WTC11 (cell line): ENCODE data around the gene TKT. TPM values are rescaled to one million over a fixed set of nuclear protein-coding genes. Genes with fewer than 3 reads are reported as not detected.

Experiments used
- ATAC-seq: fragments of 200-7000 bp; cut with Tn5 transposase; 2 replicates; pipeline ENCODE4 v1.10.0; 2021; ENCODE audit warnings: mild to moderate bottlenecking, moderate library complexity
- Bru-seq: library from RNA; stranded (reverse); fragments of 400-500 nt; gene quantifications from one replicate; lab custom pipeline; 2021; lab: Mats Ljungman, UMichigan
- CTCF ChIA-PET: fragments of 300-600 bp; sonication (Branson Sonifier 250); formaldehyde crosslinking; loops from one replicate; lab custom pipeline; 2021; ENCODE audit warnings: antibody characterized with exemption; lab: Charles Lee
- POLR2A ChIA-PET: fragments of 350-600 bp; sonication (Branson Sonifier 250); formaldehyde crosslinking; loops from one replicate; lab custom pipeline; 2021; ENCODE audit warnings: antibody characterized with exemption; lab: Charles Lee
- DNase-seq: peaks from one replicate; pipeline ENCODE4 v3.0.0; 2021; ENCODE audit warnings: low spot score
- H3K27ac Mint-ChIP-seq: 2 replicates; pipeline ENCODE4 v1.8.0; 2021; ENCODE audit warnings: mixed read lengths
- H3K27me3 Mint-ChIP-seq: 2 replicates; pipeline ENCODE4 v1.8.0; 2021; ENCODE audit warnings: low read depth, mild to moderate bottlenecking, moderate library complexity, mixed read lengths
- H3K36me3 Mint-ChIP-seq: 2 replicates; pipeline ENCODE4 v1.8.0; 2021; ENCODE audit warnings: mixed read lengths
- H3K4me1 Mint-ChIP-seq: 2 replicates; pipeline ENCODE4 v1.8.0; 2022; ENCODE audit warnings: mixed read lengths
- H3K4me3 Mint-ChIP-seq: 2 replicates; pipeline ENCODE4 v1.8.0; 2021; ENCODE audit warnings: mild to moderate bottlenecking, moderate library complexity, mixed read lengths
- H3K9me3 Mint-ChIP-seq: 2 replicates; pipeline ENCODE4 v1.8.0; 2021; ENCODE audit warnings: mixed read lengths
- CBFB ChIP-seq: sonication (generic); formaldehyde crosslinking; IDR thresholded peaks from 2 replicates; pipeline ENCODE4 v1.8.1; 2022; ENCODE audit warnings: mild to moderate bottlenecking, low read depth, missing genetic modification reagents
- ELF4 ChIP-seq: sonication (generic); formaldehyde crosslinking; IDR thresholded peaks from 2 replicates; pipeline ENCODE4 v1.8.1; 2022; ENCODE audit warnings: low read depth, mild to moderate bottlenecking, moderate library complexity, missing genetic modification reagents
- ETV6 ChIP-seq: sonication (generic); formaldehyde crosslinking; IDR thresholded peaks from 2 replicates; pipeline ENCODE4 v1.8.1; 2022; ENCODE audit warnings: mild to moderate bottlenecking, missing genetic modification reagents
- FOXJ3 ChIP-seq: sonication (generic); formaldehyde crosslinking; IDR thresholded peaks from 2 replicates; pipeline ENCODE4 v1.9.0; 2021; ENCODE audit warnings: missing genetic modification reagents, mild to moderate bottlenecking, borderline replicate concordance
- GABPB1 ChIP-seq: sonication (generic); formaldehyde crosslinking; IDR thresholded peaks from 2 replicates; pipeline ENCODE4 v1.8.1; 2023; ENCODE audit warnings: mild to moderate bottlenecking, missing genetic modification reagents
- IRF2 ChIP-seq: sonication (generic); formaldehyde crosslinking; IDR thresholded peaks from 2 replicates; pipeline ENCODE4 v1.8.0; 2022; ENCODE audit warnings: low read depth, missing genetic modification reagents, borderline replicate concordance
- JAZF1 ChIP-seq: fragments of 250-450 bp; sonication (Bioruptor Pico); IDR thresholded peaks from 2 replicates; pipeline ENCODE4 v1.9.0; 2021; ENCODE audit warnings: moderate library complexity, mild to moderate bottlenecking, inconsistent platforms
- KAT7 ChIP-seq: sonication (generic); formaldehyde crosslinking; IDR thresholded peaks from 2 replicates; pipeline ENCODE4 v1.8.1; 2023; ENCODE audit warnings: missing genetic modification reagents, mild to moderate bottlenecking, borderline replicate concordance
- MXD4 ChIP-seq: fragments of 250-450 bp; sonication (Bioruptor Pico); IDR thresholded peaks from 2 replicates; pipeline ENCODE4 v1.8.0; 2021; ENCODE audit warnings: mild to moderate bottlenecking, moderate library complexity, borderline replicate concordance
- MYBL2 ChIP-seq: sonication (generic); formaldehyde crosslinking; IDR thresholded peaks from 2 replicates; pipeline ENCODE4 v1.8.1; 2023; ENCODE audit warnings: mild to moderate bottlenecking, moderate library complexity, missing genetic modification reagents
- NFATC4 ChIP-seq: fragments of 250-450 bp; sonication (Bioruptor Pico); IDR thresholded peaks from 2 replicates; pipeline ENCODE4 v1.9.0; 2021; ENCODE audit warnings: mild to moderate bottlenecking
- NFYB ChIP-seq: sonication (generic); formaldehyde crosslinking; conservative IDR thresholded peaks from 2 replicates; pipeline ENCODE4 v1.8.0; 2022; ENCODE audit warnings: low read depth, missing genetic modification reagents
- SMAD3 ChIP-seq: sonication (generic); formaldehyde crosslinking; IDR thresholded peaks from 2 replicates; pipeline ENCODE4 v1.8.0; 2022; ENCODE audit warnings: missing genetic modification reagents, mild to moderate bottlenecking, borderline replicate concordance
- SOX15 ChIP-seq: fragments of 250-450 bp; sonication (Bioruptor Pico); IDR thresholded peaks from 2 replicates; pipeline ENCODE4 v1.9.0; 2021; ENCODE audit warnings: mild to moderate bottlenecking
- SP1 ChIP-seq: sonication (generic); formaldehyde crosslinking; conservative IDR thresholded peaks from 2 replicates; pipeline ENCODE4 v1.8.1; 2022; ENCODE audit warnings: missing genetic modification reagents
- ZNF219 ChIP-seq: sonication (generic); formaldehyde crosslinking; IDR thresholded peaks from 2 replicates; pipeline ENCODE4 v1.8.0; 2023; ENCODE audit warnings: missing genetic modification reagents, mild to moderate bottlenecking, borderline replicate concordance
- ZNF263 ChIP-seq: sonication (generic); formaldehyde crosslinking; IDR thresholded peaks from 2 replicates; pipeline ENCODE4 v1.8.1; 2022; ENCODE audit warnings: low read depth, mild to moderate bottlenecking, moderate library complexity, missing genetic modification reagents
- ZNF423 ChIP-seq: fragments of 250-450 bp; sonication (Bioruptor Pico); IDR thresholded peaks from 2 replicates; pipeline ENCODE4 v2.1.2; 2022; ENCODE audit warnings: mild to moderate bottlenecking, moderate library complexity
- ZNF671 ChIP-seq: fragments of 250-450 bp; sonication (Bioruptor Pico); IDR thresholded peaks from 2 replicates; pipeline ENCODE4 v1.8.0; 2021; ENCODE audit warnings: mild to moderate bottlenecking
- long read RNA-seq, 3 experiments: library from RNA in 1 of 3; library from capped mRNA in 1 of 3; library from polyadenylated mRNA in 1 of 3; unstranded in 2 of 3; stranded (forward) in 1 of 3; transcript quantifications; one replicate each; pipeline ENCODE4 v2.0.0, GENCODE V29; 2021
- total RNA-seq: library from RNA; stranded (reverse); gene quantifications from 3 replicates; pipeline ENCODE4 v1.2.3, GENCODE V29; 2021
- TF ChIP-seq, protein P1 (sequence below): sonication (generic); formaldehyde crosslinking; IDR thresholded peaks from 2 replicates; pipeline ENCODE4 v1.8.0; 2023; ENCODE audit warnings: missing genetic modification reagents
- TF ChIP-seq, protein P2 (sequence below): sonication (generic); formaldehyde crosslinking; IDR thresholded peaks from 2 replicates; pipeline ENCODE4 v1.8.1; 2023; ENCODE audit warnings: mild to moderate bottlenecking, moderate library complexity, missing genetic modification reagents
- TF ChIP-seq, protein P3 (sequence below): fragments of 250-450 bp; sonication (Bioruptor Pico); IDR thresholded peaks from 2 replicates; pipeline ENCODE4 v1.9.0; 2021; ENCODE audit warnings: mild to moderate bottlenecking
- TF ChIP-seq, protein P4 (sequence below): sonication (generic); formaldehyde crosslinking; IDR thresholded peaks from 2 replicates; pipeline ENCODE4 v1.8.1; 2022; ENCODE audit warnings: low read depth, mild to moderate bottlenecking, moderate library complexity, missing genetic modification reagents, borderline replicate concordance
- TF ChIP-seq, protein P5 (sequence below): fragments of 250-450 bp; sonication (Bioruptor Pico); IDR thresholded peaks from 2 replicates; pipeline ENCODE4 v1.8.0; 2021; ENCODE audit warnings: mild to moderate bottlenecking

TKT gene, protein sequence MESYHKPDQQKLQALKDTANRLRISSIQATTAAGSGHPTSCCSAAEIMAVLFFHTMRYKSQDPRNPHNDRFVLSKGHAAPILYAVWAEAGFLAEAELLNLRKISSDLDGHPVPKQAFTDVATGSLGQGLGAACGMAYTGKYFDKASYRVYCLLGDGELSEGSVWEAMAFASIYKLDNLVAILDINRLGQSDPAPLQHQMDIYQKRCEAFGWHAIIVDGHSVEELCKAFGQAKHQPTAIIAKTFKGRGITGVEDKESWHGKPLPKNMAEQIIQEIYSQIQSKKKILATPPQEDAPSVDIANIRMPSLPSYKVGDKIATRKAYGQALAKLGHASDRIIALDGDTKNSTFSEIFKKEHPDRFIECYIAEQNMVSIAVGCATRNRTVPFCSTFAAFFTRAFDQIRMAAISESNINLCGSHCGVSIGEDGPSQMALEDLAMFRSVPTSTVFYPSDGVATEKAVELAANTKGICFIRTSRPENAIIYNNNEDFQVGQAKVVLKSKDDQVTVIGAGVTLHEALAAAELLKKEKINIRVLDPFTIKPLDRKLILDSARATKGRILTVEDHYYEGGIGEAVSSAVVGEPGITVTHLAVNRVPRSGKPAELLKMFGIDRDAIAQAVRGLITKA
- total RNA-seq = 1,040 to 1,222 TPM (median 1,204 TPM) in 3 replicates
- Bru-seq, nascent RNA = percentile 94 among the genes with signal in this experiment
- long read RNA-seq, experiment 1, transcript TKT-208 (14 exons, 3,010 nt) = major isoform, 2,082 of 2,523 reads
- long read RNA-seq, experiment 1, transcript TKT-203 (15 exons, 2,831 nt) = minor isoform, 64 of 2,523 reads
- long read RNA-seq, experiment 1, transcript TKT-207 (8 exons, 1,972 nt) = minor isoform, 26 of 2,523 reads
- long read RNA-seq, experiment 1, partial matches to known transcripts = 270 of 2,523 reads
- long read RNA-seq, experiment 1, other reads (novel, unspliced or antisense) = 77 of 2,523 reads
- long read RNA-seq, experiment 2, full-length matches to known transcripts = 801 of 1,820 reads
- long read RNA-seq, experiment 2, partial matches to known transcripts = 847 of 1,820 reads
- long read RNA-seq, experiment 2, other reads (novel, unspliced or antisense) = 172 of 1,820 reads
- long read RNA-seq, experiment 3, transcript TKT-208 (14 exons, 3,010 nt) = major isoform, 491 of 572 reads
- long read RNA-seq, experiment 3, transcript TKT-207 (8 exons, 1,972 nt) = minor isoform, 6 of 572 reads
- long read RNA-seq, experiment 3, partial matches to known transcripts = 29 of 572 reads
- long read RNA-seq, experiment 3, other reads (novel, unspliced or antisense) = 43 of 572 reads

DNA sequence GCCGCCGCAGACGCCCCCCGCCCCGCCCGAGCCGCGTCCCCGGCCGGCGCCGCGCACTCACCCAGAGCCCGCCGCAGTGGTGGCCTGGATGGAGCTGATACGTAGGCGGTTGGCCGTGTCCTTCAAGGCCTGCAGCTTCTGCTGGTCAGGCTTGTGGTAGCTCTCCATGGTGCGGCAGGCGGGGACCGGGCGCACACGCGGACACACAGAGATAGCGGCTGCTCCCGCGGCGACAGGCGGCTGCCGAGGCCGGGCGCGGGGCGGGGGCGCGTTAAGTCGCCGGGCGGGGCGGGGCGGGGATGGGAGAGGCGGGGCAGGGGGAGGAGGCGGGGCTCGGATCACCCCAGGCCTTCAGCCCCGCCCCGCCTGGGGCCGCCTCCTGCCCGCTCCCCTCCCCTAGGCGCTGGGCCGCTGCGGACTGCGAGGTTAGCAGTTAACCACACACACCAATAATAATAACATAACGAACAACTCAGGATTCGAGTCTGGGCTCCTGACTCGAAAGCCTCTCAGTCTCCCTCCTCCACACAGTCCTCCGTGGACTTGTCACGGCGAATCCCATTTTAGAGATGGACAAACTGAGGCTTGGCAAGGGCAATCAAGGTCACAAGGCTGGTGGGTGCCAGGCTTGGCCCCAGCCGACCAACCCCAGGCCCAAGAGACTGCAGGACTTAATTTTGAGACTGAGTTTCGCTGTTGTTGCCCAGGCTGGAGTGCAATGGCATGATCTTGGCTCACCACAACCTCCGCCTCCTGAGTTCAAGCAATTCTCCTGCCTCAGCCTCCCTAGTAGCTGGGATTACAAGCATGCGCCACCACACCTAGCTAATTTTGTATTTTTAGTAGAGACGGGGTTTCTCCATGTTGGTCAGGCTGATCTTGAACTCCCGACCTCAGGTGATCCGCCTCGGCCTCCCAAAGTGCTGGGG, at the start of gene TKT:
Gene TKT (minus strand): TSS at position 248 of the 929 bp plus-strand sequence. CDS start 80 bp downstream, at position 168.
- POLR2A ChIA-PET = interaction anchor here (1.5 to 2.7 kb wide), 4 partner anchors 12 to 92 kb away, joined by 4 to 10 read pairs (median 6); partner anchors contain the start of gene DCP1A
- peaks cover 9% of the 10 kb centered on the region; the same call in 1 of the 2 replicates for H3K27me3 Mint-ChIP-seq
- H3K4me1 Mint-ChIP-seq = peaks cover 62% of the 10 kb centered on the region
- CTCF ChIA-PET = interaction anchor here (0.7 kb wide), 1 partner anchor 36 kb away, joined by 3 read pairs; no protein-coding TSS in a partner anchor
- H3K9me3 Mint-ChIP-seq = no peaks in the 10 kb centered on the region
- DNase-seq (peak; percentile 77), ATAC-seq (peak; percentile 67)
- peak within 1 kb of the TSS; percentile 85 for H3K4me3 Mint-ChIP-seq
- peaks cover 9% of the 10 kb centered on the region for H3K36me3 Mint-ChIP-seq
- peak within 1 kb of the TSS; percentile 92 for H3K27ac Mint-ChIP-seq
- TF ChIP-seq MYBL2 (CRISPR knock-in tag) (0 out of 2 replicates have a peak, but pooled peaks have one; percentile 55), GABPB1 (CRISPR knock-in tag) (0 out of 2 replicates have a peak, but pooled peaks have one; percentile 6), FOXJ3 (CRISPR knock-in tag) (no peak), SOX15 (CRISPR knock-in tag) (no peak), ETV6 (CRISPR knock-in tag) (peak; percentile 48; the same call in 1 of the 2 replicates), ZNF263 (CRISPR knock-in tag) (no peak), KAT7 (CRISPR knock-in tag) (no peak), IRF2 (CRISPR knock-in tag) (no peak), ZNF219 (CRISPR knock-in tag) (peak; percentile 47; the same call in 1 of the 2 replicates), ZNF423 (CRISPR knock-in tag) (no peak), NFATC4 (no peak), JAZF1 (CRISPR knock-in tag) (no peak), CBFB (CRISPR knock-in tag) (no peak), SP1 (no peak; the same call in none of the 2 replicates), MXD4 (CRISPR knock-in tag) (no peak), ZNF671 (CRISPR knock-in tag) (no peak), SMAD3 (CRISPR knock-in tag) (no peak), ELF4 (CRISPR knock-in tag) (no peak), NFYB (CRISPR knock-in tag) (no peak)
- TF ChIP-seq, protein P1, sequence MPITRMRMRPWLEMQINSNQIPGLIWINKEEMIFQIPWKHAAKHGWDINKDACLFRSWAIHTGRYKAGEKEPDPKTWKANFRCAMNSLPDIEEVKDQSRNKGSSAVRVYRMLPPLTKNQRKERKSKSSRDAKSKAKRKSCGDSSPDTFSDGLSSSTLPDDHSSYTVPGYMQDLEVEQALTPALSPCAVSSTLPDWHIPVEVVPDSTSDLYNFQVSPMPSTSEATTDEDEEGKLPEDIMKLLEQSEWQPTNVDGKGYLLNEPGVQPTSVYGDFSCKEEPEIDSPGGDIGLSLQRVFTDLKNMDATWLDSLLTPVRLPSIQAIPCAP (CRISPR knock-in tag) = no peak
- TF ChIP-seq, protein P2, sequence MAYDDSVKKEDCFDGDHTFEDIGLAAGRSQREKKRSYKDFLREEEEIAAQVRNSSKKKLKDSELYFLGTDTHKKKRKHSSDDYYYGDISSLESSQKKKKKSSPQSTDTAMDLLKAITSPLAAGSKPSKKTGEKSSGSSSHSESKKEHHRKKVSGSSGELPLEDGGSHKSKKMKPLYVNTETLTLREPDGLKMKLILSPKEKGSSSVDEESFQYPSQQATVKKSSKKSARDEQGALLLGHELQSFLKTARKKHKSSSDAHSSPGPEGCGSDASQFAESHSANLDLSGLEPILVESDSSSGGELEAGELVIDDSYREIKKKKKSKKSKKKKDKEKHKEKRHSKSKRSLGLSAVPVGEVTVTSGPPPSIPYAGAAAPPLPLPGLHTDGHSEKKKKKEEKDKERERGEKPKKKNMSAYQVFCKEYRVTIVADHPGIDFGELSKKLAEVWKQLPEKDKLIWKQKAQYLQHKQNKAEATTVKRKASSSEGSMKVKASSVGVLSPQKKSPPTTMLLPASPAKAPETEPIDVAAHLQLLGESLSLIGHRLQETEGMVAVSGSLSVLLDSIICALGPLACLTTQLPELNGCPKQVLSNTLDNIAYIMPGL (CRISPR knock-in tag) = peak; percentile 21; the same call in 1 of the 2 replicates
- TF ChIP-seq, protein P3, sequence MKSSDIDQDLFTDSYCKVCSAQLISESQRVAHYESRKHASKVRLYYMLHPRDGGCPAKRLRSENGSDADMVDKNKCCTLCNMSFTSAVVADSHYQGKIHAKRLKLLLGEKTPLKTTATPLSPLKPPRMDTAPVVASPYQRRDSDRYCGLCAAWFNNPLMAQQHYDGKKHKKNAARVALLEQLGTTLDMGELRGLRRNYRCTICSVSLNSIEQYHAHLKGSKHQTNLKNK (CRISPR knock-in tag) = no peak
- TF ChIP-seq, protein P4, sequence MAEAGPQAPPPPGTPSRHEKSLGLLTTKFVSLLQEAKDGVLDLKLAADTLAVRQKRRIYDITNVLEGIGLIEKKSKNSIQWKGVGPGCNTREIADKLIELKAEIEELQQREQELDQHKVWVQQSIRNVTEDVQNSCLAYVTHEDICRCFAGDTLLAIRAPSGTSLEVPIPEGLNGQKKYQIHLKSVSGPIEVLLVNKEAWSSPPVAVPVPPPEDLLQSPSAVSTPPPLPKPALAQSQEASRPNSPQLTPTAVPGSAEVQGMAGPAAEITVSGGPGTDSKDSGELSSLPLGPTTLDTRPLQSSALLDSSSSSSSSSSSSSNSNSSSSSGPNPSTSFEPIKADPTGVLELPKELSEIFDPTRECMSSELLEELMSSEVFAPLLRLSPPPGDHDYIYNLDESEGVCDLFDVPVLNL (CRISPR knock-in tag) = no peak; the same call in none of the 2 replicates
- TF ChIP-seq, protein P5, sequence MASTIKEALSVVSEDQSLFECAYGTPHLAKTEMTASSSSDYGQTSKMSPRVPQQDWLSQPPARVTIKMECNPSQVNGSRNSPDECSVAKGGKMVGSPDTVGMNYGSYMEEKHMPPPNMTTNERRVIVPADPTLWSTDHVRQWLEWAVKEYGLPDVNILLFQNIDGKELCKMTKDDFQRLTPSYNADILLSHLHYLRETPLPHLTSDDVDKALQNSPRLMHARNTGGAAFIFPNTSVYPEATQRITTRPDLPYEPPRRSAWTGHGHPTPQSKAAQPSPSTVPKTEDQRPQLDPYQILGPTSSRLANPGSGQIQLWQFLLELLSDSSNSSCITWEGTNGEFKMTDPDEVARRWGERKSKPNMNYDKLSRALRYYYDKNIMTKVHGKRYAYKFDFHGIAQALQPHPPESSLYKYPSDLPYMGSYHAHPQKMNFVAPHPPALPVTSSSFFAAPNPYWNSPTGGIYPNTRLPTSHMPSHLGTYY = no peak
